H9 (cell line): Measurements from ENCODE around the gene P3H3. TPM values are rescaled to one million over a fixed set of nuclear protein-coding genes. Genes with fewer than 3 reads are reported as not detected.
"Not testable (repeated sequence)": the region's sequence is repeated elsewhere in the genome, so short reads cannot be mapped to it uniquely, and the experiment has no call there.

Source experiments
- DNase-seq: peaks from one replicate; pipeline ENCODE4 v3.0.0-alpha.2; 2017
- H2AFZ ChIP-seq: one replicate; pipeline ENCODE4 v1.6.1; 2013; ENCODE audit warnings: mild to moderate bottlenecking, low read length, control low read depth, moderate library complexity
- H2AK5ac ChIP-seq: 2 replicates; pipeline ENCODE4 v1.6.1; 2013; ENCODE audit warnings: low read length, control low read depth, mixed read lengths; ENCODE audit not compliant: insufficient read length
- H2BK120ac ChIP-seq: one replicate; pipeline ENCODE4 v1.6.1; 2013; ENCODE audit warnings: low read depth, mild to moderate bottlenecking, low read length, control low read depth, inconsistent platforms; ENCODE audit not compliant: poor library complexity, severe bottlenecking
- H2BK12ac ChIP-seq: 2 replicates; pipeline ENCODE4 v1.6.1; 2013; ENCODE audit warnings: low read length, control low read depth, mixed read lengths, low read depth; ENCODE audit not compliant: insufficient read length
- H2BK15ac ChIP-seq: 2 replicates; pipeline ENCODE4 v1.6.1; 2013; ENCODE audit warnings: low read depth, low read length, control low read depth
- H2BK20ac ChIP-seq: one replicate; pipeline ENCODE4 v1.6.1; 2013; ENCODE audit warnings: low read depth, mild to moderate bottlenecking, low read length, control low read depth, inconsistent platforms; ENCODE audit not compliant: poor library complexity, severe bottlenecking
- H2BK5ac ChIP-seq: 2 replicates; pipeline ENCODE4 v1.6.1; 2013; ENCODE audit warnings: low read length, control low read depth, mixed read lengths; ENCODE audit not compliant: insufficient read length
- H3K14ac ChIP-seq: 2 replicates; pipeline ENCODE4 v1.6.1; 2013; ENCODE audit warnings: low read length, control low read depth; ENCODE audit not compliant: insufficient read depth
- H3K18ac ChIP-seq: 2 replicates; pipeline ENCODE4 v1.6.1; 2013; ENCODE audit warnings: low read depth, mild to moderate bottlenecking, mixed read lengths, low read length, control low read depth; ENCODE audit not compliant: insufficient read length
- H3K23ac ChIP-seq: 2 replicates; pipeline ENCODE4 v1.6.1; 2013; ENCODE audit warnings: low read length, control low read depth, mixed read lengths, low read depth; ENCODE audit not compliant: insufficient read length
- H3K23me2 ChIP-seq: 2 replicates; pipeline ENCODE4 v1.6.1; 2013; ENCODE audit warnings: low read depth, mild to moderate bottlenecking, mixed read lengths, low read length, control low read depth; ENCODE audit not compliant: insufficient read length, poor library complexity, severe bottlenecking
- H3K27ac ChIP-seq: 2 replicates; pipeline ENCODE4 v1.5.1; 2013; ENCODE audit warnings: low read length, control low read depth, mixed read lengths, low read depth; ENCODE audit not compliant: insufficient read length
- H3K27me3 ChIP-seq: 2 replicates; pipeline ENCODE4 v1.6.1; 2013; ENCODE audit warnings: low read length, control low read depth, inconsistent platforms; ENCODE audit not compliant: insufficient read depth
- H3K4ac ChIP-seq: 2 replicates; pipeline ENCODE4 v1.6.1; 2013; ENCODE audit warnings: low read depth, mild to moderate bottlenecking, control low read depth, inconsistent platforms, low read length, moderate library complexity
- H3K4me1 ChIP-seq: 2 replicates; pipeline ENCODE4 v1.6.1; 2013; ENCODE audit warnings: low read length, control low read depth, inconsistent platforms; ENCODE audit not compliant: insufficient read depth
- H3K4me2 ChIP-seq: 2 replicates; pipeline ENCODE4 v1.6.1; 2013; ENCODE audit warnings: low read length, control low read depth, mixed read lengths; ENCODE audit not compliant: insufficient read length, insufficient read depth
- H3K56ac ChIP-seq: 2 replicates; pipeline ENCODE4 v1.6.1; 2013; ENCODE audit warnings: low read depth, mild to moderate bottlenecking, mixed read lengths, low read length, control low read depth; ENCODE audit not compliant: insufficient read length
- H3K79me1 ChIP-seq: 2 replicates; pipeline ENCODE4 v1.6.1; 2013; ENCODE audit warnings: low read depth, mild to moderate bottlenecking, moderate library complexity, low read length, control low read depth, inconsistent platforms; ENCODE audit not compliant: insufficient read depth, poor library complexity, severe bottlenecking
- H3K79me2 ChIP-seq: 2 replicates; pipeline ENCODE4 v1.6.1; 2013; ENCODE audit warnings: low read length, control low read depth, inconsistent platforms; ENCODE audit not compliant: insufficient read depth
- H3K9ac ChIP-seq: 2 replicates; pipeline ENCODE4 v1.6.1; 2013; ENCODE audit warnings: low read length, control low read depth, mixed read lengths; ENCODE audit not compliant: insufficient read length; ENCODE audit errors: extremely low read depth
- H3K9me3 ChIP-seq: one replicate; pipeline ENCODE4 v1.6.1; 2013; ENCODE audit warnings: low read depth, low read length, inconsistent platforms; ENCODE audit not compliant: control insufficient read depth
- H3T11ph ChIP-seq: one replicate; pipeline ENCODE4 v1.6.1; 2013; ENCODE audit warnings: mild to moderate bottlenecking, low read length, control low read depth, inconsistent platforms
- H4K20me1 ChIP-seq: one replicate; pipeline ENCODE4 v1.6.1; 2013; ENCODE audit not compliant: control insufficient read depth, insufficient read length, insufficient read depth
- H4K5ac ChIP-seq: 2 replicates; pipeline ENCODE4 v1.6.1; 2013; ENCODE audit warnings: low read depth, mild to moderate bottlenecking, mixed read lengths, low read length, control low read depth; ENCODE audit not compliant: insufficient read length
- H4K8ac ChIP-seq: replicated peaks from 2 replicates; pipeline ENCODE4 v1.6.1; 2013; ENCODE audit warnings: low read length, control low read depth, mixed read lengths, low read depth; ENCODE audit not compliant: insufficient read length
- H4K91ac ChIP-seq: 2 replicates; pipeline ENCODE4 v1.6.1; 2013; ENCODE audit warnings: low read depth, mild to moderate bottlenecking, moderate library complexity, mixed read lengths, low read length, control low read depth; ENCODE audit not compliant: insufficient read length
- H3K27ac Mint-ChIP-seq, 3 experiments: 2 replicates in 2 of 3; 3 replicates in 1 of 3; pipeline ENCODE4 v1.8.0; 2020 to 2021; ENCODE audit warnings: mixed read lengths in 3 of 3, mild to moderate bottlenecking in 1 of 3, moderate library complexity in 1 of 3
- H3K27me3 Mint-ChIP-seq: 2 replicates; pipeline ENCODE4 v1.8.0; 2021; ENCODE audit warnings: low read depth, mild to moderate bottlenecking, moderate library complexity, mixed read lengths
- H3K36me3 Mint-ChIP-seq, 3 experiments: 2 replicates in 2 of 3; 3 replicates in 1 of 3; pipeline ENCODE4 v1.8.0; 2020 to 2021; ENCODE audit warnings: low read depth in 3 of 3, mixed read lengths in 3 of 3; ENCODE audit not compliant: insufficient read depth in 1 of 3
- H3K4me1 Mint-ChIP-seq, 2 experiments: 2 replicates each; pipeline ENCODE4 v1.8.0; 2020; ENCODE audit warnings: mixed read lengths in 2 of 2
- H3K4me3 Mint-ChIP-seq, 2 experiments: 2 replicates in 1 of 2; 3 replicates in 1 of 2; pipeline ENCODE4 v1.8.0; 2020 to 2021; ENCODE audit warnings: mild to moderate bottlenecking in 2 of 2, mixed read lengths in 2 of 2, moderate library complexity in 1 of 2
- H3K9me3 Mint-ChIP-seq, 2 experiments: 2 replicates in 1 of 2; 3 replicates in 1 of 2; pipeline ENCODE4 v1.8.0; 2020; ENCODE audit warnings: mild to moderate bottlenecking in 2 of 2, mixed read lengths in 2 of 2, moderate library complexity in 1 of 2
- WGBS: extraction: QIAGEN DNeasy Blood & Tissue Kit; methylation state at CpG from one replicate; pipeline ENCODE4 v1.1.7; 2013; ENCODE audit warnings: missing lambda C conversion rate, low lambda C conversion rate, mixed read lengths; ENCODE audit not compliant: insufficient read length; ENCODE audit errors: extremely low coverage; 5-methylcytosine and 5-hydroxymethylcytosine counted together
- total RNA-seq: library from RNA; stranded (reverse); gene quantifications from 2 replicates; pipeline ENCODE4 v1.2.1, GENCODE V29; 2021
- TF ChIP-seq, protein P1 (sequence below): fragments of 200-600 bp; sonication (generic); conservative IDR thresholded peaks from 3 replicates; pipeline ENCODE4 v1.8.0; 2021; ENCODE audit warnings: antibody characterized with exemption, mild to moderate bottlenecking

P3H3 gene
- total RNA-seq, 1 experiment from 2014 or later, result 55.0 TPM

DNA sequence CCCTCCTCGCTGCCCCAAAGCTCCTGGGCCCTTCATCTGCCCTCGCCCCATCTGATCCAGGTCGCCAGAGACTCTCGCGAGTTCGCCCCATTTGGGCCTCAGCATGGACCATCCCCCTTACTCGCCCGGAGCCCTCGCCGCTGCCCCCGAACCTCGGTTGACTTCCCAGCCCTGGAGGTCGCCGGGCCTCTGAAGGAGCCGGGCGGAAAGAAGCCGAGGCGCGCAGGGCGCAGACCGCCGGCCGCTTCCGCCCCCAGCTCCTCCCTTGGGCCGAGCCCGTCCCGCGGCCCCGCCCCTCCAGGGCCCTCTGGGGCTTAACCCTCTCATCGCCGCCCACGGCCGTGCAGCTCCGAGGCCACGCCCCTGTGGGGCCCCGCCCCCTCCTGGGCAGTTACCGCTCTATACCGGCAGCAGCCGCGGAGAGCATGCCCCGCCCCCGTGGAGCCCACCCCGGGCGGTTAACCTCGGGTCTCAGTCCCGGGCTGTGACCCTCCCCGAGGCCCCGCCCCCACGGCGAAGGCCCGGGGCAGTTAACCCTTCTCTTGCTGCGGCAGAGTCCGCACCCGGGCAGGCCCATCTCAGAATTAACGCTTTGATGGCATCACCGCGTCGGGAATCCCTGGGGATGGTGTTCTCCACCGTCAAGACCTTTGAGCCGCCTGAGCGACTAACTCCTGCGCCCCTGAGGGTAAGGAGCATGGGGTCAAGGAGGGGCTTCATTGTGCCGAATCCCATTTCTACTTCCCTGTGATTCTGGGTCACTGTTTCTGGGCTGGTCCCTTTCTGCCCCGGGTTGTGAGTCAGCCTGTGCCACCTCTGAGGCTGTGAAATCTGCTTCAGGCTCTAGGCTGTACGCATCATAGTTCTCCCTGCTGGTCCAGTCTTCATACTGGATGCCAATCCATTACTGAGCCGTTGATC is 45.1 kb downstream of the P3H3 start, which contains the start of gene SPSB2:
Gene SPSB2, minus strand, starts transcription at position 210 of the 921 bp plus-strand sequence. CDS start 402 bp downstream, outside the sequence.
- no peak within 1 kb of the TSS for H4K8ac ChIP-seq
- H4K91ac ChIP-seq, result no peak within 1 kb of the TSS
- peak within 1 kb of the TSS; percentile 69 for H3K4me2 ChIP-seq
- peaks cover under 1% of the 10 kb centered on the region; the same call in 1 of the 2 replicates for H3K79me2 ChIP-seq
- Mint-ChIP-seq H3K4me3 (peak within 1 kb of the TSS; percentile 92 to 96), H3K9me3 (no peaks in the 10 kb centered on the region; a peak in 1 of 5 replicates), H3K4me1 (peaks cover 38 to 48% of the 10 kb centered on the region in 2 experiments), H3K27me3 (no peaks in the 10 kb centered on the region; the same call in 1 of the 2 replicates), H3K27ac (peak within 1 kb of the TSS; percentile 79 to 95 (median 89); a peak in 6 of 7 replicates), H3K36me3 (peaks cover 26 to 57% (median 41%) of the 10 kb centered on the region in 3 experiments)
- no peak within 1 kb of the TSS for H3K27ac ChIP-seq
- H2BK12ac ChIP-seq, result no peak within 1 kb of the TSS
- no peak within 1 kb of the TSS for H2BK15ac ChIP-seq
- no peak within 1 kb of the TSS for H2AK5ac ChIP-seq
- no peak within 1 kb of the TSS for H3K4ac ChIP-seq
- no peak within 1 kb of the TSS for H2AFZ ChIP-seq
- H3K4me1 ChIP-seq, result no peaks in the 10 kb centered on the region; the same call in 1 of the 2 replicates
- TF ChIP-seq, protein P1, sequence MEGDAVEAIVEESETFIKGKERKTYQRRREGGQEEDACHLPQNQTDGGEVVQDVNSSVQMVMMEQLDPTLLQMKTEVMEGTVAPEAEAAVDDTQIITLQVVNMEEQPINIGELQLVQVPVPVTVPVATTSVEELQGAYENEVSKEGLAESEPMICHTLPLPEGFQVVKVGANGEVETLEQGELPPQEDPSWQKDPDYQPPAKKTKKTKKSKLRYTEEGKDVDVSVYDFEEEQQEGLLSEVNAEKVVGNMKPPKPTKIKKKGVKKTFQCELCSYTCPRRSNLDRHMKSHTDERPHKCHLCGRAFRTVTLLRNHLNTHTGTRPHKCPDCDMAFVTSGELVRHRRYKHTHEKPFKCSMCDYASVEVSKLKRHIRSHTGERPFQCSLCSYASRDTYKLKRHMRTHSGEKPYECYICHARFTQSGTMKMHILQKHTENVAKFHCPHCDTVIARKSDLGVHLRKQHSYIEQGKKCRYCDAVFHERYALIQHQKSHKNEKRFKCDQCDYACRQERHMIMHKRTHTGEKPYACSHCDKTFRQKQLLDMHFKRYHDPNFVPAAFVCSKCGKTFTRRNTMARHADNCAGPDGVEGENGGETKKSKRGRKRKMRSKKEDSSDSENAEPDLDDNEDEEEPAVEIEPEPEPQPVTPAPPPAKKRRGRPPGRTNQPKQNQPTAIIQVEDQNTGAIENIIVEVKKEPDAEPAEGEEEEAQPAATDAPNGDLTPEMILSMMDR, result no peak
- peak within 1 kb of the TSS; percentile 11 for H3K9ac ChIP-seq
- no CpG with 5 or more reads among the region's 66 CpGs for WGBS
- no peak within 1 kb of the TSS for H2BK20ac ChIP-seq
- no peak within 1 kb of the TSS for H3K14ac ChIP-seq
- no peaks in the 10 kb centered on the region for H3K9me3 ChIP-seq
- peak; percentile 100 for DNase-seq
- no peaks in the 10 kb centered on the region for H3K27me3 ChIP-seq
- no peak within 1 kb of the TSS for H2BK5ac ChIP-seq
- no peak within 1 kb of the TSS for H3K56ac ChIP-seq
- no peaks in the 10 kb centered on the region for H3K79me1 ChIP-seq
- H3K23me2 ChIP-seq, result peaks cover 8% of the 10 kb centered on the region
- H3T11ph ChIP-seq, result no peak within 1 kb of the TSS
- H4K5ac ChIP-seq, result no peak within 1 kb of the TSS
- no peaks in the 10 kb centered on the region for H4K20me1 ChIP-seq
- H2BK120ac ChIP-seq, result no peak within 1 kb of the TSS
- H3K18ac ChIP-seq, result no peak within 1 kb of the TSS
- no peak within 1 kb of the TSS for H3K23ac ChIP-seq

DNA sequence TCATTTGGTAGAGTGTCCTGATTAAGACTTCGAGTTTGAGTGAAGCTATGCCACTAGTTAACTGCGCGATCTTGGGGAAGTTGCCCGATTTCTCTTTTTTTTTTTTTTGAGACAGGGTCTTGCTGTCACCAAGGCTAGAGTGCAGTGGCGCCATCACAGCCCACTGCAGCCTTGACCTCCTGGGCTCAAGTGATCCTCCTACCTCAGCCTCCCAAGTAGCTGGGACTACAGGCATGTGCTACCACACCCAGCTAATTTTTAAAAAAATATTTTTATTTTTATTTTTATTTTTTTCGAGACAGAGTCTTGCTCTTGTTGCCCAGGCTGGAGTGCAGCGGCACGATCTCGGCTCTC is 45.8 kb downstream of the P3H3 start:
- H2BK15ac ChIP-seq, H3K14ac ChIP-seq, H3K27me3 Mint-ChIP-seq, H3T11ph ChIP-seq, H3K56ac ChIP-seq, H3K9me3 ChIP-seq, H3K27me3 ChIP-seq, H4K5ac ChIP-seq, H3K18ac ChIP-seq, H2AK5ac ChIP-seq, H2BK120ac ChIP-seq, H4K8ac ChIP-seq, DNase-seq, H3K23ac ChIP-seq, H3K27ac ChIP-seq, H4K20me1 ChIP-seq, H3K4ac ChIP-seq, H3K9me3 Mint-ChIP-seq, H3K79me2 ChIP-seq, H2BK12ac ChIP-seq, H3K23me2 ChIP-seq, H3K4me1 ChIP-seq, H3K79me1 ChIP-seq, H2BK20ac ChIP-seq, H4K91ac ChIP-seq, H2AFZ ChIP-seq, H2BK5ac ChIP-seq: not testable (repeated sequence)
- peak overlapping the region; percentile 5 for H3K9ac ChIP-seq
- peak overlapping the region; percentile 82 to 92 for H3K4me3 Mint-ChIP-seq
- WGBS, result no CpG with 5 or more reads among the region's 9 CpGs
- peaks cover 32 to 42% of the 10 kb centered on the region in 2 experiments for H3K4me1 Mint-ChIP-seq
- peak overlapping the region; percentile 36 to 89 (median 84); a peak in 6 of 7 replicates for H3K27ac Mint-ChIP-seq
- H3K36me3 Mint-ChIP-seq, result peaks cover 19 to 53% (median 35%) of the 10 kb centered on the region in 3 experiments
- H3K4me2 ChIP-seq, result peak overlapping the region; percentile 57
